ENCODE data around the gene E2F6.

DNA sequence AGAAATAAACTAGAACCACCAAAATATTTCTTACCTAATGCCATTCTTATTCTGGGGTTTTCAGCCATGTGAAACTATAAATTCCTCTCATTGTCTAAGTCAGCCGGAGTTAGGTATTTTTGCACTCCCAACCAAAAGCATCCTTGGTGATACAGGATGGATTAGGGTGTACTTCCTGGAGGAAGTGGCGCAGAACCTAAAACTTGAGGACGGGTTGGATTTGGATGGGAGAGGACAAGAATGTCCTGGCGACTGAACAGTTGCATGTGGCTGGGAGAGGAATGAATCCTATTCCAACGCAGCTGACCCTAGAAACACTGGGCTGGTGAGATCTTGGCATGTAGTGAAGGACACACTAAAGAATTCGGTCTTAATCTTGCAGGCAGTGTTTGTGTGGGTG lies 58.5 kb downstream of the E2F6 start:
- TF ChIP-seq CTCF (IDR thresholded peaks at IDR 0.05) = no peak
- TF ChIP-seq POLR2AphosphoS5 (IDR thresholded peaks at IDR 0.05) = no peak

Data from gastroesophageal sphincter (tissue), 3 donors.